Endothelial cell of umbilical vein (primary cell): Measurements from ENCODE around the gene SYTL1. TPM values are rescaled to one million over a fixed set of nuclear protein-coding genes. Genes with fewer than 3 reads are reported as not detected.

Source experiments
- BruUV-seq: library from RNA; stranded (reverse); fragments of 400-500 nt; replicated peaks from 2 replicates; lab custom pipeline; 2021; lab: Mats Ljungman, UMichigan
- CTCF ChIA-PET: fragments of 300-600, 350-600 bp; sonication (Branson Sonifier 250); formaldehyde crosslinking; loops from one replicate; lab custom pipeline; 2021; ENCODE audit warnings: antibody characterized with exemption, inconsistent platforms; lab: Charles Lee
- POLR2A ChIA-PET: fragments of 300-600, 350-600 bp; sonication (Branson Sonifier 250); formaldehyde crosslinking; loops from one replicate; lab custom pipeline; 2021; ENCODE audit warnings: antibody characterized with exemption, inconsistent platforms; lab: Charles Lee
- DNase-seq: peaks from one replicate; pipeline ENCODE4 v3.0.0-alpha.2; 2011; ENCODE audit warnings: low read depth, low spot score
- FAIRE-seq: peaks from 2 replicates; lab custom pipeline; 2011; peaks lifted over from hg19 to GRCh38; lab: Jason Lieb, UNC
- H2AFZ ChIP-seq: 2 replicates; pipeline ENCODE4 v1.6.0; 2012; ENCODE audit warnings: low read depth, low read length, control low read depth, inconsistent platforms
- H3K27ac ChIP-seq: 2 replicates; pipeline ENCODE4 v1.5.1; 2011; ENCODE audit warnings: low read depth, mild to moderate bottlenecking, control low read depth, low read length, moderate library complexity; ENCODE audit not compliant: insufficient read depth
- H3K27me3 ChIP-seq, 2 experiments: 2 replicates each; pipeline versions ENCODE4 v1.6.0 to v1.6.1; 2011; ENCODE audit warnings: low read length in 2 of 2, mixed read lengths in 1 of 2; ENCODE audit not compliant: control insufficient read depth in 2 of 2, insufficient read depth in 2 of 2
- H3K36me3 ChIP-seq, 2 experiments: 2 replicates in 1 of 2; 3 replicates in 1 of 2; pipeline ENCODE4 v1.5.1; 2011; ENCODE audit warnings: low read length in 2 of 2, mild to moderate bottlenecking in 1 of 2, moderate library complexity in 1 of 2; ENCODE audit not compliant: control insufficient read depth in 2 of 2, insufficient read depth in 2 of 2; ENCODE audit errors: extremely low read depth in 1 of 2
- H3K4me1 ChIP-seq: 3 replicates; pipeline ENCODE4 v1.5.1; 2011; ENCODE audit warnings: mild to moderate bottlenecking, low read length; ENCODE audit not compliant: control insufficient read depth, insufficient read depth; ENCODE audit errors: extremely low read depth
- H3K4me2 ChIP-seq: 2 replicates; pipeline ENCODE4 v1.6.1; 2011; ENCODE audit warnings: low read length, control low read depth, mixed read lengths; ENCODE audit not compliant: insufficient read depth
- H3K4me3 ChIP-seq, 3 experiments: fragments of 200-600 bp in 1 of 3; sonication (generic), shearing (Covaris generic) in 1 of 3; replicated peaks in 1 of 3; 2 replicates each; pipeline ENCODE4 v1.5.1; 2011 to 2016; ENCODE audit warnings: control low read depth in 3 of 3, low read length in 3 of 3, mild to moderate bottlenecking in 2 of 3, inconsistent platforms in 1 of 3, low read depth in 1 of 3, moderate library complexity in 1 of 3; ENCODE audit not compliant: insufficient read depth in 1 of 3
- H3K79me2 ChIP-seq: 2 replicates; pipeline ENCODE4 v1.6.0; 2012; ENCODE audit warnings: low read length, inconsistent platforms; ENCODE audit not compliant: control insufficient read depth, insufficient read depth
- H3K9ac ChIP-seq: replicated peaks from 2 replicates; pipeline ENCODE3; 2011; ENCODE audit warnings: low read length, control low read depth; ENCODE audit not compliant: insufficient read depth; ENCODE audit errors: extremely low read depth
- H3K9me1 ChIP-seq: replicated peaks from 3 replicates; pipeline ENCODE4 v1.6.0; 2011; ENCODE audit warnings: mild to moderate bottlenecking, low read length; ENCODE audit not compliant: control insufficient read depth, insufficient read depth; ENCODE audit errors: extremely low read depth
- H3K9me3 ChIP-seq: replicated peaks from 2 replicates; pipeline ENCODE4 v1.5.1; 2012; ENCODE audit warnings: low read length, inconsistent platforms; ENCODE audit not compliant: control insufficient read depth, insufficient read depth
- H4K20me1 ChIP-seq: replicated peaks from 2 replicates; pipeline ENCODE3; 2011; ENCODE audit warnings: mild to moderate bottlenecking, low read length; ENCODE audit not compliant: control insufficient read depth, insufficient read depth; ENCODE audit errors: extremely low read depth
- CTCF ChIP-seq, 2 donors: IDR thresholded peaks; 1 replicate in 1 of 2; 2 replicates in 1 of 2; pipeline ENCODE4 v1.5.1; 2011; ENCODE audit warnings: low read length in 2 of 2, mild to moderate bottlenecking in 2 of 2, moderate library complexity in 2 of 2, control low read depth in 1 of 2, inconsistent platforms in 1 of 2, low read depth in 1 of 2; ENCODE audit not compliant: insufficient read depth in 1 of 2; ENCODE audit errors: extremely low read depth in 1 of 2
- EZH2 ChIP-seq: IDR thresholded peaks from 2 replicates; pipeline ENCODE4 v1.6.1; 2012; ENCODE audit warnings: borderline replicate concordance, low read depth, mild to moderate bottlenecking, moderate library complexity, low read length, inconsistent platforms; ENCODE audit not compliant: severe bottlenecking
- FOS ChIP-seq: IDR thresholded peaks from 2 replicates; pipeline ENCODE4 v1.6.1; 2011; ENCODE audit warnings: mild to moderate bottlenecking, low read length, moderate library complexity, borderline replicate concordance; ENCODE audit not compliant: insufficient read depth
- GATA2 ChIP-seq: IDR thresholded peaks from 2 replicates; pipeline ENCODE4 v1.7.0; 2011; ENCODE audit warnings: low read depth, mild to moderate bottlenecking, moderate library complexity, mixed read lengths, low read length; ENCODE audit not compliant: insufficient read length, insufficient read depth
- JUN ChIP-seq: IDR thresholded peaks from 2 replicates; pipeline ENCODE4 v1.6.1; 2011; ENCODE audit warnings: borderline replicate concordance, low read depth; ENCODE audit not compliant: insufficient read length, insufficient read depth
- MYC ChIP-seq: IDR thresholded peaks from one replicate; pipeline ENCODE4 v1.6.1; 2011; ENCODE audit warnings: mild to moderate bottlenecking, low read depth, low read length
- POLR2A ChIP-seq: IDR thresholded peaks from 2 replicates; pipeline ENCODE4 v1.6.1; 2012; ENCODE audit warnings: low read depth, mild to moderate bottlenecking, control low read depth, low read length
- POLR2AphosphoS5 ChIP-seq: IDR thresholded peaks from 2 replicates; pipeline ENCODE4 v1.6.1; 2012; ENCODE audit warnings: low read depth, mild to moderate bottlenecking, control low read depth, low read length, moderate library complexity; ENCODE audit not compliant: insufficient read depth
- dilution Hi-C: fragments of 300-500 bp; cut with MboI; formaldehyde crosslinking; loops from one replicate; pipeline ENCODE4 v1.15.0; 2019; ENCODE audit warnings: low sequenced_read_pairs; ENCODE audit not compliant: extremely low pct_ligation_motif_present
- intact Hi-C: fragments of 100-400 bp; cut with micrococcal nuclease; formaldehyde crosslinking; loops from one replicate; pipeline ENCODE4 v1.10.0; 2022
- polyA plus RNA-seq, 4 experiments: library from polyadenylated mRNA; depleted of rRNA in 3 of 4; stranded (reverse) in 3 of 4; unstranded in 1 of 4; fragments of >200 nt; gene quantifications; 2 replicates each; pipeline versions ENCODE4 v1.2.1 to v1.2.3, GENCODE V29; 2011 to 2012; ENCODE audit warnings: missing spikeins in 1 of 4
- total RNA-seq: library from RNA; stranded (reverse); gene quantifications from 2 replicates; pipeline ENCODE4 v1.2.3, GENCODE V29; 2021
- TF ChIP-seq, protein P1 (sequence below): IDR thresholded peaks from 2 replicates; pipeline ENCODE4 v1.6.1; 2011; ENCODE audit not compliant: insufficient read depth, insufficient read length

SYTL1 gene
- total and polyA plus RNA-seq, 2 donors (not counting 3 experiments of a cell fraction or from before 2014, with no cell fraction given) = 0.04 TPM; not detected in 1

DNA sequence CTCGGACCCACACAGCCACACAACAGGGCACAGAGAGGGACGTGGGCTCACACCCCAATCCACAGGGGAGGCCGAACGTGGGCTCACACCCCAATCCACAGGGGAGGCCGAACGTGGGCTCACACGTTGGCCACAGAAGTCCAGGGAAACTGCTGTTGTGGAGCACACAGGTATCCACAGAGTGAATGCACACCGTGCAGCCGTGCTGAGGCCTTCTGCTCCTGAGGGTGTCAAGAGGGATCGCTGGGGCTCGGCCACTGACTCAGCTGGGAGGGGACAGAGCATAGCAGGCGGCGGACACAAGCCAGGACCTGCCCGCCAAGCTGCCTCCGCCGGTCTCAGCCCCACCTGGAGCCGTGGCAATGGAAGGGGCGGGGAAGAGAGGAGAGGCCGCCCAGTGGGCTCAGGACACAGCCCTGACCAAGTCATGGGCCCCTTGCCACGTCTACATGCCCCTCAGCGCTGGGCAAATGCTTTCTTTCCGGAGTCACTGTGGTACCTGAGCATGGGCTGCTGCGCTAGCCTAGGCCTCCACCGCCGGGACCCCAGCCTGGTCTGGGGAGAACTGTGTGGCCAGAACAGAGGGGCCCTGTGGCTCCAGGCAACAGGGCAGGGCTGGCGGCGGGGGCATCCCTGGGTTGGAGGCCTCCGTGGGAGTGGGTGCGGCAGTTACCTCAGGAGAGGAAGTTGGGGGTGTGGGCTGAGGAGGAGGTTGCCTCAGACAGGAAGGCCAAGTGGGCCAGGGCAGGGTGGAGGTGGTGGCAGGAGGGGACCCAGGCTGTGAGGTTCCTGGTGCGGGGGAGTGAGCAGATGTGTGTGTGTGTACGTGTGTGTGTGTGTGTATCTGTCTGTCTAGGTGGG lies 1.2 kb downstream of the SYTL1 start:
- TF ChIP-seq CTCF (IDR thresholded peaks at IDR 0.05; ENCODE audit: extremely low read depth in 1 of 2, insufficient read depth in 1 of 2, low read depth in 1 of 2, low read length in 2 of 2) (no peak), GATA2 (no peak), MYC (no peak), EZH2 (no peak), JUN (no peak), FOS (no peak), POLR2A (no peak), POLR2AphosphoS5 (no peak)
- TF ChIP-seq, protein P1, sequence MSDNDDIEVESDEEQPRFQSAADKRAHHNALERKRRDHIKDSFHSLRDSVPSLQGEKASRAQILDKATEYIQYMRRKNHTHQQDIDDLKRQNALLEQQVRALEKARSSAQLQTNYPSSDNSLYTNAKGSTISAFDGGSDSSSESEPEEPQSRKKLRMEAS = no peak
- BruUV-seq = no TSS peak

More for the DNA sequence above, 1.2 kb downstream of the SYTL1 start:
- Histone ChIP-seq H3K36me3 (no peaks in the 10 kb centered on the region), H3K9ac (no peak overlapping the region), H3K4me1 (no peaks in the 10 kb centered on the region), H3K4me2 (no peak overlapping the region), H3K27ac (no peak overlapping the region), H4K20me1 (no peaks in the 10 kb centered on the region), H3K9me1 (no peaks in the 10 kb centered on the region), H3K9me3 (no peaks in the 10 kb centered on the region), H3K79me2 (no peaks in the 10 kb centered on the region), H2AFZ (no peak overlapping the region), H3K27me3 (no peaks in the 10 kb centered on the region), H3K4me3 (no peak overlapping the region)
- dilution Hi-C loops = no loop called here
- ChIA-PET CTCF (interaction anchor here (1.3 kb wide), 1 partner anchor 10 kb away, joined by 5 read pairs; no protein-coding TSS in a partner anchor), POLR2A (no interaction called here)
- FAIRE-seq = no peak
- intact Hi-C loops = no loop called here
- DNase-seq = no peak
